Cardiac septum (tissue), 1 donor: Measurements from ENCODE around the gene CADM1. TPM values are rescaled to one million over a fixed set of nuclear protein-coding genes. Genes with fewer than 3 reads are reported as not detected.

Source experiments
- DNase-seq: peaks from one replicate; pipeline ENCODE4 v3.0.0-alpha.2; 2020; ENCODE audit warnings: low spot score
- intact Hi-C: fragments of 100-400 bp; cut with DNase I; formaldehyde crosslinking; loops from one replicate; pipeline ENCODE4 v1.14.0; 2022
- total RNA-seq: library from RNA; stranded (reverse); fragmentation: NEBNext Ultra II Directional; extraction: Animal tissue kit (Norgen Biotek cat#: 25700); gene quantifications from one replicate; pipeline ENCODE4 v1.2.1, GENCODE V29; 2021
- donor health status: DM: no; HTN: no; CAD: no.

The CADM1 gene
- total RNA-seq, 1 donor from 2014 or later, result 36.0 TPM

- DNase-seq, result no peak
- intact Hi-C loops, result no loop called here
These were observed 266.1 kb downstream of the CADM1 start for GRCh38 chr11:115238086-115238485.

DNA sequence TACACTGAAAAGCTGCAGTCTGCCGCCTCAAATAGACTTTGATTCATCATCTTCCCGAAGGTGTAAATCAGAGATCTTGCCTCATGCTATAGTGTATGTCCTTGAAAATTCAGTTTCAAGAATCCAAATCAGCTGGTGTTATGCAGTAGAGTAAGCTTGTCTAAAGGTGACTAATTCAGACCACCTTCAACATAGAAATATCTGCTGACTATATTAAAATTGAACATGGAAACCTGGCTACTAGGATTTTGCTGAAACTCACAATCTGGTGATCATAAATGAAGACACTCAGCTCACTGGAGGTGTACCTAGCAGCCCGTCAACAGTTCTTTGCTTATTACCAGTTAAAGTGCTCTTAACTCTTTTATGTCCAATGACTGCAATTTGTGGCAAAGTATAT, 266.6 kb downstream of the CADM1 start:
- intact Hi-C loops, result no loop called here

GRCh38 chr11:115234794-115235193, 269.4 kb downstream of the CADM1 start:
- no peak for DNase-seq
- intact Hi-C loops, result no loop called here

More for the DNA sequence above, 266.6 kb downstream of the CADM1 start:
- no peak for DNase-seq

DNA sequence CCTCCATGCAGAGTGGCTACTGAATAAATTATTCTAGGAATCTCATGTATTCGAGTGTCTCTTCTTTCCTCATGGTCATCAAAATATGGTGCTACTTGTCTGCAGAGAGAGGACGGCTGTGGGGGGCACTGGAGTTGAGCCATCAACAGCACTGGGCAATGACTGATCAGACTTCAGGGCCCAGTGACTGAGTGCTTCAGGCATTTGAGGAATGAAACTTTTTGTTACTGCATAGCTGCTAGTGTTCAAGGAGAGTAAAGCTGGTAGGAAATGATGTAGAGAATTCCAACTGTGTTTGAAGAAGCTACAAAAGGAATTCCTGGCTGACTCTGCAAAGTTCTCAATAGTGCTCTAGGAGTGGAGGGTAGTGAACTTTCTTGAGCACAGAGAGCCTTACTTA, 277.7 kb downstream of the CADM1 start:
- no peak for DNase-seq
- intact Hi-C loops, result no loop called here

DNA sequence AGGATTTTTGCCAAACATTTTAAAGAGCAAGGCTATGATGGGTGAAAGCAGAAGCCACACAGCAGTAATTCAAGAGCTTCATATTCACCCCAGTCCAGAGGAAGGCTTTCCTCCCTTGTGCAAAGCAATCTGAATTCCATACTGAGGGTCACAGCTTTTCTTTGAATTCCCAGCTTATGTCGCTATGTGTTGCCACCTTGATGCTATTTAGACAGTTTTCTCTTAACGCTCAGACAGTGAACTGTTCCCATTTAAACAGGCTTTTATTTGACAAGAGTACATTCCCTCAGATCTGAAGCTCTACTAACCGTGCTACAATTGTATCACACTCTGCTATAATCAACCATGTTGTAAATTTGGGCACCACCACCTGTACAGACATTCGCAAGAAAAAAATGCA, 279.7 kb downstream of the CADM1 start:
- no peak for DNase-seq
- intact Hi-C loops, result no loop called here

GRCh38 chr11:115222863-115223530, 281.2 kb downstream of the CADM1 start:
- DNase-seq, result no peak
- intact Hi-C loops, result no loop called here

- no peak for DNase-seq
- intact Hi-C loops, result no loop called here
These were observed 281.9 kb downstream of the CADM1 start for GRCh38 chr11:115222218-115222862.

DNA sequence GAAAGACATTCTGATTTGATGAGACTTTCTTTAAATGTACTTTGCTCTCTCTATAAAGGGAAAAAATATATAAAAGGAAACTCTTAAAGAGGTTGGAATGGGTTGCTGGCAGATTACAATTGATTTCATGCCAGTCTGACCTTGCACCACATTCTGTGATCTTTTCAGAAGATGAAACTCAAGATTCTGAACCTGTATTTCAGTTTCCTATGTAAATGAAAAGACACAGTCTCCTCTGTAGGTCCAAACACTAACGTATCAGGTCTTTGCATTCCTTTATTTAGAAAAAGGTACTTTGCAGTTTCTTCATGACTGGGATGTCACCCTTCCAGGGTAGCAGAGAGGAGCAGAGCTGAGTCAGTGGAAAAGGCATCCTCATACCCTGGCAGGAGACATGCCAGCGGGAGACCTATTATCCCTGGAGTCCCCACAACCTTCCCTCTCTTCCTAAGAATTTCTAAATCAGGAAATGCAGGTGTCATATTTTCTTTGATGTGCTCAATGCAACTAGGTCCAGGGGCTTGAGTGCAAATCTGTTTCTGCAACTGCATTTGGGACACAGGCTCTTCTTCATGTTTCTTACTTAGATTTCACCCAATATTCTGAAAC, 282.6 kb downstream of the CADM1 start:
- intact Hi-C loops, result no loop called here

DNA sequence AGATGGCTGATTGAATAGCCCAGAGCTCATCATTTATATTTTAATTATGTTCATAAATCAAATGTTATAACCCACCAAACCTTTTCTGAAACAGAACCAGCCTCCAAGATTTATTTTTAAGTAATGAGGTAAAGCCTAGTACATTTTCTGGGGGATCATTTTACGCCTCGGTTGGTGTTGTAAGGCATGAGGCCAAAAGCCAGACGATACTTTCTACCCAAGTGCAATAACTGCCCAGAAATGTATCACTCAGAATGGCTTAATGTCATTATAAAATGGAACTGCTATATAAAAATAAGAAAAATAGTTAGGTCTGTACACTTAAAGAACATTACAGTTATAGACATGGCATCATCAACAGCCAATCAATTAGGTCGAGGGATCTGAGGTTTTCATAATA, 283.3 kb downstream of the CADM1 start:
- DNase-seq, result no peak
- intact Hi-C loops, result no loop called here

More for the DNA sequence above, 282.6 kb downstream of the CADM1 start:
- no peak for DNase-seq

DNA sequence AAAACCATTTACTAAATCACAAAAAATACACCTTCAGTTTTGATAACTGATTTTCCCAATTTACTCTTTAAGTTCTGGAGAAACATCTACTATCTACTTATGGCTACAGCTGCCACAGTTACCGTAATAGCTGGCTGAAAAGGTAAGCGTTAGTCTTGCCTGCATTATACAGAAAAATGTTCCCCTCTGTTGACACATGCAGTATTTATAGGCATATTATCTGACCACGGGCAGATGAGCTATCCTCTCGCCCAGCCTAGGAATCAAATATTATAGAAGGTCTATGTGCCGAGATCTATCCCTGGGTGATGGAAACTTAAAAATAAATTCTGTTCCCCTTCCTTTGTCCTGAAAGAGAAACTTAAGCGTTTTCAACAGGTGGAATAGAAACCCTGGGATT, 283.8 kb downstream of the CADM1 start:
- intact Hi-C loops, result no loop called here
- no peak for DNase-seq

GRCh38 chr11:115219376-115219775, 284.8 kb downstream of the CADM1 start:
- DNase-seq, result no peak
- intact Hi-C loops, result no loop called here

GRCh38 chr11:115217726-115218311, 286.4 kb downstream of the CADM1 start:
- intact Hi-C loops, result no loop called here
- DNase-seq, result no peak

DNA sequence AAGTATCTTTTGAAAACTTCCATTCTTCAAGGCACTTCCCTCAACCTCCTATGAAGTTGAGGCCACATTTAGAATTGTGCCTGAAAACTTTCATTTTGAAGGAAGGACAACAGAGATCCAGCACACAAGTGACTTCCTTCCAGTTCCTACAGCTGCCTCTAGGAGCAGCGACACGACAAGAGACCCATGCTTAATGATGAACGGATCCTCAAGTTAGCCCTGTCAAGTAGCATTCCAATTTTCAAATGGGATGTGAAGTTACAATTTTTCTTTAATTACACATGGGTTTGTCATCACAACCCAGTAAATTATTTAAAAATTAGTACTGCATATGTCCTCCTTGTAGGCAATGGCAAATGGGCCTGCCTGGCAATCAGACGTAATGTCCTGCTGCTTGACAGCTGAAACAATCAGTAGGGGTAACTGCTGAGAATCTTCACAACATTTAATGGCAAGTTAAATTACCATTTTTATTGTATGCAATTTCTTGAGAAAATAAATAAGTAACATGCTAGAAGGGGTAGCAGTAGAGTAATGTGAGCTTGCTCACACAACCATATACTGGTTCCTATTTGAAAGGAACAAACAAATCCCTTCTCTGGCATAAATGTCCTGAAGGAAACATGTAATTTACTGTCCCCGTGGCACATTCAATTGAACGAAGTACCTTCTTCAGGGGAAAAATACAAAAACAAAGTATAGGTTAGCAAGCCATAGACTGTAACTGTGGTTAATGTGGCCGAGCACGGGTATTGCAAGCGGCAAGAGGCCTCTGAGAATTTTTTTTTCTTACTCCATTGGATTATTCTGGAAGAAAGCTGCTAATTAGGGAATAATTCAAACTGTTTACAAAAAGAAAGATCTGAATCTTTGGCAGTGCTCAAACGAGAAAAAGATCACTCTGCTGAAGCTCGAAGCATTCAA, 288.3 kb downstream of the CADM1 start:
- intact Hi-C loops, result no loop called here
- no peak for DNase-seq

DNA sequence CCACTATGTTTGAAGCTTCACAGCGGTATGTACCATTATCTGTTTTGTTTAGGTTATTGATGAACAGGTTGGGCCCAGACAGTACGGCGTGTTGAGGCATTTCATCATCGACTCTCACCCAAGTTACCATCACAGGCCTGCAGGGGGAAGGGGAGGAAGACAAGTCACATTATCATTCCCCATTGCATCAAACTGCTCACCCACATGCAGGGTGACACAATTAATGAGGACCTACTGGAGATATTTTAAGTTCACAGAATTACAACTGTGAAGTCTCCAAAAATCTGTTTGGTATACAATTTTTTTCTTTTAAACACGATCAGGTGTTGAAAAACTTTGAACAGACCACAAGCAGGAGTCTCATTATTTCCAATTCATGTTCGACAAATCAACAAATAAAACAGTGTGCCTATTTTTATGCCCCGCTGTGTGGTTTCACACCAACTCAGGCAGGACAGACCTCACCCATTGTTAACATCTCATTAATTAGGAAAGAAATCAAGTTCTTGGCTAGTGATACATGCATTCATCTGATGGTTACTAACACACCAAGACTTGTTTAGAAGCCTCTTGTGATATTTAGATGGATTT, 289.5 kb downstream of the CADM1 start:
- DNase-seq, result no peak
- intact Hi-C loops, result no loop called here

- intact Hi-C loops, result no loop called here
- no peak for DNase-seq
These were observed 291.2 kb downstream of the CADM1 start for GRCh38 chr11:115213007-115213406.

- DNase-seq, result no peak
- intact Hi-C loops, result no loop called here
These were observed 295.4 kb downstream of the CADM1 start for GRCh38 chr11:115208808-115209259.

- DNase-seq, result no peak
- intact Hi-C loops, result no loop called here
These were observed 296.3 kb downstream of the CADM1 start for GRCh38 chr11:115207916-115208315.

GRCh38 chr11:115207166-115207591, 297.0 kb downstream of the CADM1 start:
- intact Hi-C loops, result no loop called here
- DNase-seq, result no peak

DNA sequence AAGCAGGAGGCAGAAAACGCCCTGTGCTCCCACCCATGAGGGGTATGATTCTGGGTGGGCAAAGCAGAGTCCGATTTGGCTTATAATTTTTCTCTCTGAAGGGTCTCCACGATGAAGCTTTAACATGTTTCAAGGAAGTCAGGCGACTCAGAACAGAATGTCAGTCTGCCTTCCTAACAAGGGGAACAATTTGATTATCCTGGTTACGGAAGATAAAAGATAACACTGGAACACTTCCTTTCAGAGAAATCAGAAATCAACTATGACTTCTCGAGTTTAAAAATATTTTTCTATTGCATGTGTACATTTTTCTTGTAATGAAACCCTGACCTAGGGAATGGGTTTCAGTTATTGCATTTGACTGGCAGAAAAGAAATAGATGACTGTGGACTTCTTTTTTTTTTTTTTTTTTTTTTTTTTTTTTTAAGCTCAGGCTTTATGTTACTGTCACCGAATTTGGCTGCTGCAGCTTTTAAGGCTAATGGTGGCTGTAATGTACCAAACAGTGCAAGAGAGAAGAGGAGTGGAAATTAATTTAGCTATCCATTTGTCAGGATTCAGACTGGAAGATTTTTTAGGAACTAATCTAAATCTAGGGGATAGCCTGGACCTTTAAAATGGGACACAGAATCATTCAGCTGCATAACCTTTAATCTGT, 297.7 kb downstream of the CADM1 start:
- intact Hi-C loops, result no loop called here
- no peak for DNase-seq
